ENCODE measurements around the gene CA9.

The CA9 gene

DNA sequence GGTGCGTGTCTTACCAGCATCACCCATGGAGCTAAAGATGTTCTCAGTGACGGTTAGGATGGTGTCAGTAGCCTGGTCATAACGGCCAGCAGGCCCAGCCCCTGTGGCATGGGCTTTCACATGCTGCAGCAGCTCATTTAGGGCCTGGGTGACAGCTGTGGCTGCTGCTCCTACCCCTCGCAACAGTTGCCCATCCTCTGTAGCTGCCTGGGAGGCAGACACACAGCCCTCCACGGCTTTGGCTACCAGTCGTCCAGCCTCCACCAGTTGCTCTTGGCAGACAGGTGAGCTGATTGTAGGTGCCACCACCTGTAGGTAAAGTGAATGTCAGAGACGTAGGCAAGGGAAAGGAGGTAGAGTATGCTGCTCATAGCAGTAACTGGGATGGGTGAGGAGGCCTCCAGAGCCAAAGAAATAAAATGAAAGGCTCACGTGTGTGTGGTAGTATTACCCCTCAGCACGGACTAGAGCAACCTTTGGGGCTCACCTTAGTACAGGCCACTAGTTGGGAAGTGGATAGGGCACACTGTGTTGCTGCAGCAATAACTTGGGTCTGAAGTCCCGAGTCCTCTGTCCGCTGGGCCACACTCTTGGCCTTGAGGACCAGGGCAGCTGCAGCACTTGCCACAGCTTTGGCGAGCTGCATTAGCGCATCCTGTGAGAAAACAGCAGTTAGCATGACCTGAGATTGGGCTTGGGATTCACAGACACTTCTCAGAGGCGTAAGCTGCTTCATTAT is 43.6 kb downstream of the CA9 start:
- no peak for DNase-seq (ENCODE audit: low read depth in 2 of 2)

DNA sequence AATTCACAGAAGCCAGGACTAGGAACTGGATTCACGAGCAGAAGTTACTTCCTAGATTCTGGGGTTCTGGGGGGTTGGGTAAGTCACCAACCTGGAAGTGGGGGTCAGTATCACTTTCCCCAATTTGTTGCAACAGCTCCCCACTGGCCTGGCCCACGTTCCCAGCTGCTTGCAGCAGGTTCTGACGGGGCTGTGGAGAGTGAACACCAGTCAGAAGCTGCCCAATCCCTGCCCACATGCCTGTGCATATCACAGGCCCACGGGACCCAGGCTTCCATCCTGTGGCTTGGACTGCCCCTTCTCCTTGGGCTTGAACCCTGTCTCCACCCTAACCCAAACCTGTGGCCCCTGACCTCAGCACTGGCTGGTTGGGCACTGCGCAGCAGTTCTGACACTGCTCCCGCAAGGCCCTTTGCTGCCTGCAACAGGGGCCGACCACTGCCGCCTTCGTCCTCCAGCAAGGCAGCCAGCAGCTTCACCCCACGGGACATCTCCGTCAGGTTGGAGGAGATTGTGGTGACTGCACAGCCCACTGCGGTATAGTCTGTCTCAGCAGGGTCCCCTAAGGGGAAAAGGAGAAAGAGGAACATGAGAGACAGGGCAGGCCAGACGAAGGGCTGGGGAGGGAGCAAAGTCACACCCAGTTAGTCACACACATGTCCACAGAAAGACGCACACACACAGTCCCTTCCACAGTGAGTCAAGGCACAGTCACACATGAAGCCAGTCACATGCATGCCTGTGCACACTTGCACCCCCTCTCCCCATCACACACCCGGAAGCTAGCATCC is 45.2 kb downstream of the CA9 start:
- no peak for DNase-seq (ENCODE audit: low read depth in 2 of 2)

DNA sequence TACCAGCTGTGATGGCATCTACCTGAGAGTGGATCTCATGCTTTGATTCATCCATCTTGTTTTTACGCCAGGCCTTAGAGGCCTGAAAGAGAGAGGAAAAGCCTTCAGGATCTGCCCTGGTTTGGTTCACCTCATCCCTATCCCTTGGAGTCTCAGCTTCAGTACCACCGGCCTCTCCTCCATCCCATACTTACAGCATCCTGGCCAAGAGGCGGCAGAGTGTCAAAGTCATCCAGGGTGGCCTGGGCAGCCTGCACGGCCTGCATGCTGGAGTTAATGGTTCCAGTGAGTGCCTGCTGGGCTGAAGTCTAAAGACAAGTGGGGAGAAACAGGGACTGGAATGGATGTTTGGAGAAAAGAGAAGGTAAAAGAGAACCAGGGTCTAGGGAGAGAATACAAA is 45.8 kb downstream of the CA9 start:
- no peak for DNase-seq (ENCODE audit: low read depth in 2 of 2)

- no peak for DNase-seq (ENCODE audit: low read depth in 2 of 2)
Observed at GRCh38 chr9:35723426-35723825, 49.7 kb downstream of the CA9 start.

- DNase-seq (ENCODE audit: low read depth in 2 of 2), result no peak
Observed at GRCh38 chr9:35723908-35724307, 50.2 kb downstream of the CA9 start.

DNA sequence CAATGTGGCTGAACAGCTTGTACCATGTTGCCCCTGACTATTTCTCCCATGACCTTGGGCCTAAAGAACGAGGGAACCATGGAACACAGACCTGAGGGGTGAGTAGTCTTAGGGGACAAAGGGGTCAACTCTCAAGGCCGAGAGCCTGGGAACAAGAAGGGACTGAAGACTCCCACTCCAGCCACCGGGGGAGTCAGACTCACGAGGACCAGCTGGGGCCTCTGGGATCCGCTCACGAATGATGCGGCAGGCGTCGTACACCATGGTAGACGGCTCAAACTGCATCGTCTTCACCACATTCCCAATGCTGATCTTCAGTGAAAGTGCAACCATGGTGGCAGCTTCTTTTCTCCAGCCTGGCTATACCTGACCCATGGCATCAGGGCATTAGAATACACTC is 51.6 kb downstream of the CA9 start:
- DNase-seq (ENCODE audit: low read depth in 2 of 2), result no peak

GRCh38 chr9:35726931-35727330 is 53.2 kb downstream of the CA9 start:
- DNase-seq (ENCODE audit: low read depth in 2 of 2), result no peak

- no peak for DNase-seq (ENCODE audit: low read depth in 2 of 2)
Observed at GRCh38 chr9:35727676-35728040, 53.9 kb downstream of the CA9 start.

DNA sequence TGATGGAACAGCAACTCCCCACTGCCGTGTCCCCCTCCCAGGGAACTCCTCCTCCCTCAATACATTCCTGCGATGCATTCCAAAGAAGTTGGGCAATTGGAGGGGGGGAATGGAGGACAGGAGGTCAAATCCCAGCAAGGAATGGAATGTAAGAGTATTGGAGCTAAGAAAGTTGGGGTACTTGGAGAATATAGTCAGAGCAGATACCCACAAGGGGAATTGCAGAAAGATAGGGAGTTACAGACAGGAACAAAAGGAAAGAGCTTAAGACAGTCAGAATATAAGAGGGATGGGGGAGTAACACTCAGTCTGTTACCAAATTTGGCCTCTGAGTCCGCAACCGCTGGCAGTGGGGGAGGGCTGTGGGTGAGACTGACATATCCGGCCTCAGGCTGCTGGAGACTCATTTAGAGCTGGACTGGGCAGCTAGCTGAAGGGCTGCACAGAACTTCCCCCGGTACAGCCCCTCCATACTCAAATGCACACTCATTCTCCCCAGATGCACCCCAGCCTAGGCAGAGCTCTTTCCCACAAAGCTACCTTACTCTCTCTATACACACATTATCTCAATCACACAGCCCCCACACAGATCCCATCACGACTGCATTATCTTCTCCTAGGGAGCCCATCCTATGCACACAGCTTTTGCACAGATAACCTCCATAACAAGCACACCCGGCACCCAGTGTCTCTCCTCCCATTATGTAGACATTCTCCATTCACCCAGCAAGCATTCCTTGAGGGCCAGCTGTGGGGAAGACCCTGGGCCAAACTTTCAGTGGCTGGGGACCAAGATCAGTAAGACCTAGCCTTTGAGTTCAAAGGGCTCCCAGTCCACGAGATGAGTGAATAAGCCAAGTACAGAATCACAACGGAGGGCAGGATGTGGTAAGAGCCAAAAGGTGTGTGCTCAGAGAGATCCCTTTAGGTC is 54.6 kb downstream of the CA9 start:
- peak in 1 of 2 donors; percentile 41 for DNase-seq (ENCODE audit: low read depth in 2 of 2)

- DNase-seq (ENCODE audit: low read depth in 2 of 2), result no peak
Observed at GRCh38 chr9:35729101-35729500, 55.4 kb downstream of the CA9 start.

GRCh38 chr9:35729700-35730485 is 56.2 kb downstream of the CA9 start:
- DNase-seq (ENCODE audit: low read depth in 2 of 2), result no peak

GRCh38 chr9:35730486-35730854 is 56.7 kb downstream of the CA9 start:
- DNase-seq (ENCODE audit: low read depth in 2 of 2), result no peak
